Neural cell (in vitro differentiated cells): Measurements from ENCODE around the gene CEP55. TPM values are rescaled to one million over a fixed set of nuclear protein-coding genes. Genes with fewer than 3 reads are reported as not detected.

Source experiments
- H2AFZ ChIP-seq: fragments of 200-600, 300-800 bp; sonication (generic), shearing (Covaris generic); 2 replicates; pipeline ENCODE4 v1.6.0; 2014; ENCODE audit warnings: low read depth, mild to moderate bottlenecking, antibody characterized with exemption, low read length, moderate library complexity
- H3F3A ChIP-seq: fragments of 200-600 bp; shearing (Covaris generic); 2 replicates; pipeline ENCODE4 v1.6.1; 2016; ENCODE audit warnings: mild to moderate bottlenecking, moderate library complexity, mixed read lengths, antibody characterized with exemption, low read length; ENCODE audit not compliant: insufficient read depth, poor library complexity, severe bottlenecking
- H3K27ac ChIP-seq: fragments of 200-600, 300-800 bp; sonication (generic), shearing (Covaris generic); 2 replicates; pipeline ENCODE4 v1.5.1; 2014; ENCODE audit warnings: mild to moderate bottlenecking, low read length, moderate library complexity
- H3K27me3 ChIP-seq: fragments of 300-800, 200-600 bp; sonication (generic), shearing (Covaris generic); 2 replicates; pipeline ENCODE4 v1.6.0; 2014; ENCODE audit warnings: mild to moderate bottlenecking, low read depth, low read length, moderate library complexity; ENCODE audit not compliant: insufficient read depth
- H3K36me3 ChIP-seq: fragments of 300-800, 200-600 bp; sonication (generic), shearing (Covaris generic); 2 replicates; pipeline ENCODE4 v1.5.1; 2014; ENCODE audit warnings: mild to moderate bottlenecking, antibody characterized with exemption, low read length, moderate library complexity; ENCODE audit not compliant: insufficient read depth
- H3K4me2 ChIP-seq: fragments of 300-800, 200-600 bp; sonication (generic), shearing (Covaris generic); 2 replicates; pipeline ENCODE4 v1.6.0; 2014; ENCODE audit warnings: mild to moderate bottlenecking, low read length
- H3K4me3 ChIP-seq: fragments of 300-800, 200-600 bp; sonication (generic), shearing (Covaris generic); 2 replicates; pipeline ENCODE4 v1.5.1; 2014; ENCODE audit warnings: mild to moderate bottlenecking, low read length, moderate library complexity
- H3K79me2 ChIP-seq: fragments of 200-600 bp; shearing (Covaris generic); replicated peaks from 2 replicates; pipeline ENCODE4 v1.6.0; 2014; ENCODE audit warnings: mild to moderate bottlenecking, low read length, moderate library complexity; ENCODE audit not compliant: insufficient read depth
- H3K9ac ChIP-seq: fragments of 300-800, 200-600 bp; sonication (generic), shearing (Covaris generic); 2 replicates; pipeline ENCODE4 v1.6.1; 2016; ENCODE audit warnings: mild to moderate bottlenecking, low read length, mixed read lengths
- H3K9me2 ChIP-seq: fragments of 200-600 bp; shearing (Covaris generic); 2 replicates; pipeline ENCODE4 v1.6.1; 2016; ENCODE audit warnings: mild to moderate bottlenecking, low read length, mixed read lengths; ENCODE audit not compliant: insufficient read depth
- H3K9me3 ChIP-seq: fragments of 200-600, 300-800 bp; sonication (generic), shearing (Covaris generic); 2 replicates; pipeline ENCODE4 v1.6.1; 2016; ENCODE audit warnings: mild to moderate bottlenecking, mixed run types, low read length, moderate library complexity, mixed read lengths
- H4K20me1 ChIP-seq: fragments of 200-600 bp; shearing (Covaris generic); 2 replicates; pipeline ENCODE4 v1.6.1; 2016; ENCODE audit warnings: mild to moderate bottlenecking, mixed run types; ENCODE audit not compliant: insufficient read depth
- EP300 ChIP-seq: fragments of 450-650 bp; conservative IDR thresholded peaks from 2 replicates; pipeline ENCODE4 v1.6.1; 2014; ENCODE audit warnings: antibody characterized with exemption, mild to moderate bottlenecking, moderate library complexity; ENCODE audit not compliant: poor library complexity, severe bottlenecking
- EZH2 ChIP-seq: fragments of 200-600, 300-800 bp; shearing (Covaris generic), sonication (generic); IDR thresholded peaks from 2 replicates; pipeline ENCODE4 v1.6.1; 2014; ENCODE audit warnings: antibody characterized with exemption, low read length, borderline replicate concordance, mild to moderate bottlenecking; ENCODE audit not compliant: insufficient read depth, poor library complexity, severe bottlenecking
- MXI1 ChIP-seq: fragments of 450-650 bp; conservative IDR thresholded peaks from 2 replicates; pipeline ENCODE4 v1.6.1; 2014; ENCODE audit warnings: antibody characterized with exemption, mild to moderate bottlenecking; ENCODE audit not compliant: poor library complexity, severe bottlenecking
- POLR2AphosphoS5 ChIP-seq: IDR thresholded peaks from 2 replicates; pipeline ENCODE4 v1.6.1; 2012
- RAD21 ChIP-seq: fragments of 450-650 bp; conservative IDR thresholded peaks from 2 replicates; pipeline ENCODE4 v1.6.1; 2014; ENCODE audit warnings: antibody characterized with exemption, mild to moderate bottlenecking, moderate library complexity
- SMC3 ChIP-seq: fragments of 450-650 bp; conservative IDR thresholded peaks from 2 replicates; pipeline ENCODE4 v1.6.1; 2014; ENCODE audit warnings: antibody characterized with exemption, mild to moderate bottlenecking, moderate library complexity; ENCODE audit not compliant: poor library complexity
- TAF1 ChIP-seq: IDR thresholded peaks from 2 replicates; pipeline ENCODE4 v1.6.1; 2012; ENCODE audit warnings: low read depth
- polyA plus RNA-seq: library from polyadenylated mRNA; depleted of rRNA; stranded (reverse); fragments of >200 nt; gene quantifications from 2 replicates; pipeline ENCODE4 v1.2.3, GENCODE V29; 2014
- TF ChIP-seq, protein P1 (sequence below): IDR thresholded peaks from 2 replicates; pipeline ENCODE4 v1.6.1; 2012; ENCODE audit warnings: borderline replicate concordance
- TF ChIP-seq, protein P2 (sequence below): fragments of 450-650 bp; IDR thresholded peaks from 2 replicates; pipeline ENCODE4 v1.5.1; 2014; ENCODE audit warnings: antibody characterized with exemption, mild to moderate bottlenecking, moderate library complexity; ENCODE audit not compliant: poor library complexity, severe bottlenecking

Gene CEP55
- polyA plus RNA-seq, 1 donor from 2014 or later, result 0.67 TPM

DNA sequence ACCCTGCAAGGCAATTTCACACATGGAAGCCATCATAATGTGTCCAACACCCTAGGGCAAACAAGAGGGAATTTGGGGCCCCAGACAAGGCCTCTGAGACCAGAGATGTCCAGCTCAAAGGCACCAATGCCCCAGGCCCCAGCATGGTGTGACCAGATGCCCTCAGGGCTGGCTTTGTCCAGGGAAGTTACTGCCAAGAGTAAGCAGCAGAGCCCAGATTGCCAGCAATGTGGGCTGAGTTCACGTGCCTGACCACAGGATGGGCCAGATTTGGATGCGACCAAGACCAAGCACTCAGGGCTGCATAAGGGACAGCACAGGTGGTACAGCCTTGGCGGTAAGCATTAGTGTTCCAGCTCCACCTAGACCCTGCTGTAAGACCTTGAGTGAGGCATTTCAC, 27.0 kb upstream of the CEP55 start:
- no peaks in the 10 kb centered on the region for H3F3A ChIP-seq
- no peaks in the 10 kb centered on the region for H3K36me3 ChIP-seq
- no peaks in the 10 kb centered on the region for H3K9me2 ChIP-seq
- no peaks in the 10 kb centered on the region for H4K20me1 ChIP-seq
- H3K9ac ChIP-seq, result no peak overlapping the region
- H3K4me2 ChIP-seq, result no peak overlapping the region
- no peaks in the 10 kb centered on the region for H3K9me3 ChIP-seq
- TF ChIP-seq POLR2AphosphoS5 (no peak), EZH2 (no peak), SMC3 (no peak), TAF1 (no peak), MXI1 (no peak), RAD21 (no peak), EP300 (no peak)
- TF ChIP-seq, protein P1, sequence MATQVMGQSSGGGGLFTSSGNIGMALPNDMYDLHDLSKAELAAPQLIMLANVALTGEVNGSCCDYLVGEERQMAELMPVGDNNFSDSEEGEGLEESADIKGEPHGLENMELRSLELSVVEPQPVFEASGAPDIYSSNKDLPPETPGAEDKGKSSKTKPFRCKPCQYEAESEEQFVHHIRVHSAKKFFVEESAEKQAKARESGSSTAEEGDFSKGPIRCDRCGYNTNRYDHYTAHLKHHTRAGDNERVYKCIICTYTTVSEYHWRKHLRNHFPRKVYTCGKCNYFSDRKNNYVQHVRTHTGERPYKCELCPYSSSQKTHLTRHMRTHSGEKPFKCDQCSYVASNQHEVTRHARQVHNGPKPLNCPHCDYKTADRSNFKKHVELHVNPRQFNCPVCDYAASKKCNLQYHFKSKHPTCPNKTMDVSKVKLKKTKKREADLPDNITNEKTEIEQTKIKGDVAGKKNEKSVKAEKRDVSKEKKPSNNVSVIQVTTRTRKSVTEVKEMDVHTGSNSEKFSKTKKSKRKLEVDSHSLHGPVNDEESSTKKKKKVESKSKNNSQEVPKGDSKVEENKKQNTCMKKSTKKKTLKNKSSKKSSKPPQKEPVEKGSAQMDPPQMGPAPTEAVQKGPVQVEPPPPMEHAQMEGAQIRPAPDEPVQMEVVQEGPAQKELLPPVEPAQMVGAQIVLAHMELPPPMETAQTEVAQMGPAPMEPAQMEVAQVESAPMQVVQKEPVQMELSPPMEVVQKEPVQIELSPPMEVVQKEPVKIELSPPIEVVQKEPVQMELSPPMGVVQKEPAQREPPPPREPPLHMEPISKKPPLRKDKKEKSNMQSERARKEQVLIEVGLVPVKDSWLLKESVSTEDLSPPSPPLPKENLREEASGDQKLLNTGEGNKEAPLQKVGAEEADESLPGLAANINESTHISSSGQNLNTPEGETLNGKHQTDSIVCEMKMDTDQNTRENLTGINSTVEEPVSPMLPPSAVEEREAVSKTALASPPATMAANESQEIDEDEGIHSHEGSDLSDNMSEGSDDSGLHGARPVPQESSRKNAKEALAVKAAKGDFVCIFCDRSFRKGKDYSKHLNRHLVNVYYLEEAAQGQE, result no peak
- TF ChIP-seq, protein P2, sequence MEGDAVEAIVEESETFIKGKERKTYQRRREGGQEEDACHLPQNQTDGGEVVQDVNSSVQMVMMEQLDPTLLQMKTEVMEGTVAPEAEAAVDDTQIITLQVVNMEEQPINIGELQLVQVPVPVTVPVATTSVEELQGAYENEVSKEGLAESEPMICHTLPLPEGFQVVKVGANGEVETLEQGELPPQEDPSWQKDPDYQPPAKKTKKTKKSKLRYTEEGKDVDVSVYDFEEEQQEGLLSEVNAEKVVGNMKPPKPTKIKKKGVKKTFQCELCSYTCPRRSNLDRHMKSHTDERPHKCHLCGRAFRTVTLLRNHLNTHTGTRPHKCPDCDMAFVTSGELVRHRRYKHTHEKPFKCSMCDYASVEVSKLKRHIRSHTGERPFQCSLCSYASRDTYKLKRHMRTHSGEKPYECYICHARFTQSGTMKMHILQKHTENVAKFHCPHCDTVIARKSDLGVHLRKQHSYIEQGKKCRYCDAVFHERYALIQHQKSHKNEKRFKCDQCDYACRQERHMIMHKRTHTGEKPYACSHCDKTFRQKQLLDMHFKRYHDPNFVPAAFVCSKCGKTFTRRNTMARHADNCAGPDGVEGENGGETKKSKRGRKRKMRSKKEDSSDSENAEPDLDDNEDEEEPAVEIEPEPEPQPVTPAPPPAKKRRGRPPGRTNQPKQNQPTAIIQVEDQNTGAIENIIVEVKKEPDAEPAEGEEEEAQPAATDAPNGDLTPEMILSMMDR, result no peak
- no peaks in the 10 kb centered on the region for H3K79me2 ChIP-seq
- no peak overlapping the region for H3K27ac ChIP-seq
- H3K27me3 ChIP-seq, result no peaks in the 10 kb centered on the region
- no peak overlapping the region for H2AFZ ChIP-seq
- H3K4me3 ChIP-seq, result no peak overlapping the region

GRCh38 chr10:93471110-93471651, 25.2 kb upstream of the CEP55 start:
- no peaks in the 10 kb centered on the region for H3K9me3 ChIP-seq
- H3K27ac ChIP-seq, result no peak overlapping the region
- H3K4me2 ChIP-seq, result no peak overlapping the region
- no peaks in the 10 kb centered on the region for H3K27me3 ChIP-seq
- H3K9me2 ChIP-seq, result no peaks in the 10 kb centered on the region
- H3K36me3 ChIP-seq, result no peaks in the 10 kb centered on the region
- H4K20me1 ChIP-seq, result no peaks in the 10 kb centered on the region
- TF ChIP-seq, protein P2, result no peak
- TF ChIP-seq EP300, result no peak
- TF ChIP-seq, protein P1, result no peak
- TF ChIP-seq POLR2AphosphoS5, result no peak
- TF ChIP-seq TAF1, result no peak
- TF ChIP-seq MXI1, result no peak
- no peak for TF ChIP-seq RAD21
- TF ChIP-seq SMC3, result no peak
- TF ChIP-seq EZH2, result no peak
- H3K4me3 ChIP-seq, result no peak overlapping the region
- H3F3A ChIP-seq, result no peaks in the 10 kb centered on the region
- no peak overlapping the region for H2AFZ ChIP-seq
- no peak overlapping the region for H3K9ac ChIP-seq
- no peaks in the 10 kb centered on the region for H3K79me2 ChIP-seq
